Measurements from ENCODE around the gene EGFL7. TPM values are rescaled to one million over a fixed set of nuclear protein-coding genes. Genes with fewer than 3 reads are reported as not detected.

Gene EGFL7
- total RNA-seq, result 189 and 232 TPM in 2 replicates

DNA sequence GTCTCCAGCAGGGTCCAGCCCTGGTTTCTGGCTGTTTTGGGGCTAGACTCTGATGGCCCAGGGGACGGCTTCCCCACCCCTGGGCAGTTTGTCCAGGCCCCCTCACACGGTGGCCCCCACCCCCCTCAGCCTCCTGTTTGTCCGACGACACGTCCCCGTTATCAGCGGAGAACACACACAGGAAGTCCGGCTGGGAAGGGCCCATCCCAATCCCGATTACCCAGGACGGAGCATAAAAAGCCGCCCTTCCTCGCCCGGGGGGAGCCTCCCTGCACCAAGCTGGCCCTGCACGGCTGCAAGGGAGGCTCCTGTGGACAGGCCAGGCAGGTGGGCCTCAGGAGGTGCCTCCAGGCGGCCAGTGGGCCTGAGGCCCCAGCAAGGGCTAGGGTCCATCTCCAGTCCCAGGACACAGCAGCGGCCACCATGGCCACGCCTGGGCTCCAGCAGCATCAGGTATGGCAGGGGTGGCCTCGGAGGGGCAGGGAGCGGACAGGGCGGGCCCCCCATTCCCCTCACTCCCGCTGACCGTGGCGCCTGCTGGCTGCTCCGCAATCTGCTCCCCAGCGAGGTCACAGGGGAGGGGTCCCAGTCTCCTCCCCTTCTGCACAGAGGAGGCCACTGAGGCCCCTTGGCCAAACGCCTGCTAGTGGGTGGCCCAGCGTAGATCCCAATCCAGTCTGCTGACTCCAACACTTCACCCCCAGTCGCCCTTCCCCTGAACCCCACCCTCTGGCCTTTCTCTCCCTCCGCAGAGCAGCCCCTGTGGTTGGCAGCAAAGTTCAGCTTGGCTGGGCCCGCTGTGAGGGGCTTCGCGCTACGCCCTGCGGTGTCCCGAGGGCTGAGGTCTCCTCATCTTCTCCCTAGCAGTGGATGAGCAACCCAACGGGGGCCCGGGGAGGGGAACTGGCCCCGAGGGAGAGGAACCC is at the start of gene EGFL7:
Gene EGFL7 (plus strand): TSS at position 261 of the 926 bp plus-strand sequence. CDS start 5,367 bp downstream, outside the sequence.

GRCh38 chr9:136686794-136687711 is 24.3 kb downstream of the EGFL7 start, which contains the start of gene AGPAT2:
Gene AGPAT2 (minus strand): TSS chr9:136687457. CDS start chr9:136687357, 100 bp downstream.

GRCh38 chr9:136711751-136712689 is 49.3 kb downstream of the EGFL7 start, which contains the start of gene DIPK1B:
Gene DIPK1B (plus strand): TSS chr9:136712572. CDS start chr9:136712666, 94 bp downstream.

Other genes with a start within 250 kb of the EGFL7 start
- 6.0 and 8.7 TPM in 2 replicates for gene INPP5E, start 223.1 kb upstream of the EGFL7 start, total RNA-seq
- gene SEC16A, start 179.9 kb upstream of the EGFL7 start, total RNA-seq, result 45.7 and 65.4 TPM in 2 replicates
- gene NOTCH1, start 116.9 kb upstream of the EGFL7 start, total RNA-seq, result 20.9 and 30.1 TPM in 2 replicates
- 76.0 and 90.6 TPM in 2 replicates for gene AGPAT2, start 24.5 kb downstream of the EGFL7 start, total RNA-seq
- 20.1 and 25.1 TPM in 2 replicates for gene DIPK1B, start 49.7 kb downstream of the EGFL7 start, total RNA-seq
- gene LCN10, start 80.0 kb downstream of the EGFL7 start, total RNA-seq, result not detected in 2 replicates
- not detected in 2 replicates for gene LCN6, start 85.6 kb downstream of the EGFL7 start, total RNA-seq
- not detected in 2 replicates for gene LCN8, start 95.3 kb downstream of the EGFL7 start, total RNA-seq
- gene LCN15, start 101.6 kb downstream of the EGFL7 start, total RNA-seq, result not detected in 2 replicates
- 104 and 151 TPM in 2 replicates for gene TMEM141, start 128.4 kb downstream of the EGFL7 start, total RNA-seq
- 0.18 and 1.6 TPM in 2 replicates for gene CCDC183, start 133.4 kb downstream of the EGFL7 start, total RNA-seq
- 68.2 and 77.4 TPM in 2 replicates for gene RABL6, start 145.0 kb downstream of the EGFL7 start, total RNA-seq
- 1.5 and 2.7 TPM in 2 replicates for gene AJM1, start 179.6 kb downstream of the EGFL7 start, total RNA-seq
- gene PHPT1, start 186.5 kb downstream of the EGFL7 start, total RNA-seq, result 118 and 128 TPM in 2 replicates
- gene MAMDC4, start 189.4 kb downstream of the EGFL7 start, total RNA-seq, result 3.2 and 3.6 TPM in 2 replicates
- gene EDF1, start 203.4 kb downstream of the EGFL7 start, total RNA-seq, result 376 and 413 TPM in 2 replicates
- gene TRAF2, start 223.6 kb downstream of the EGFL7 start, total RNA-seq, result 3.4 and 6.6 TPM in 2 replicates